ENCODE measurements around the gene RECK. TPM values are rescaled to one million over a fixed set of nuclear protein-coding genes. Genes with fewer than 3 reads are reported as not detected.

The RECK gene
- total and polyA plus RNA-seq, 2 experiments from 2014 or later, result 8.1 to 11.6 TPM

- Mint-ChIP-seq H3K4me1 (peaks cover 6% of the 10 kb centered on the region), H3K27ac (no peak overlapping the region), H3K36me3 (ENCODE audit: low read depth) (peaks cover 14% of the 10 kb centered on the region), H3K4me3 (no peak overlapping the region), H3K9me3 (peaks cover 18% of the 10 kb centered on the region), H3K27me3 (ENCODE audit: insufficient read depth, low read depth, poor library complexity) (peaks cover 2% of the 10 kb centered on the region)
- H3K36me3 ChIP-seq (ENCODE audit: insufficient read depth), result no peaks in the 10 kb centered on the region
- H3K27me3 ChIP-seq (ENCODE audit: insufficient read depth), result no peaks in the 10 kb centered on the region
- H3K4me3 ChIP-seq, result no peak overlapping the region
- H2AFZ ChIP-seq, result no peak overlapping the region
- no peaks in the 10 kb centered on the region for H3K4me1 ChIP-seq (ENCODE audit: insufficient read depth)
- H3K9me2 ChIP-seq (ENCODE audit: insufficient read depth), result 0 out of 2 replicates have a peak, but pooled peaks cover 3% of the 10 kb centered on the region
- H3F3A ChIP-seq (replicated peaks; ENCODE audit: low read depth), result no peaks in the 10 kb centered on the region
- TF ChIP-seq REST (IDR thresholded peaks at IDR 0.05; ENCODE audit: unreplicated experiment) (no peak), NANOG (IDR thresholded peaks at IDR 0.05; ENCODE audit: borderline replicate concordance) (no peak), ETS1 (IDR thresholded peaks at IDR 0.05) (no peak), ZNF331 (CRISPR knock-in tag; IDR thresholded peaks at IDR 0.05; ENCODE audit: low read depth) (no peak), EZH2phosphoT487 (IDR thresholded peaks at IDR 0.05; ENCODE audit: unreplicated experiment) (no peak), CTCF (conservative IDR thresholded peaks at IDR 0.05; ENCODE audit: low read depth in 2 of 2) (no peak), ZNF114 (CRISPR knock-in tag; IDR thresholded peaks at IDR 0.05) (no peak), CREB1 (CRISPR knock-in tag; IDR thresholded peaks at IDR 0.05; ENCODE audit: low read depth) (no peak), JUNB (IDR thresholded peaks at IDR 0.05; ENCODE audit: unreplicated experiment) (no peak), EZH2 (IDR thresholded peaks at IDR 0.05; ENCODE audit: low read depth, unreplicated experiment) (no peak), STAT1 (IDR thresholded peaks at IDR 0.05; ENCODE audit: unreplicated experiment) (no peak), ZNF462 (CRISPR knock-in tag; IDR thresholded peaks at IDR 0.05) (no peak), POLR2AphosphoS5 (IDR thresholded peaks at IDR 0.05; ENCODE audit: low read depth) (no peak)
- no peak overlapping the region for H3K4me2 ChIP-seq
- DNase-seq (ENCODE audit: low spot score) (no peak), ATAC-seq (no peak)
- no peaks in the 10 kb centered on the region for H3K79me2 ChIP-seq (replicated peaks; ENCODE audit: insufficient read depth)
- H3K27ac ChIP-seq (ENCODE audit: low read depth), result no peak overlapping the region
- no peaks in the 10 kb centered on the region for H4K20me1 ChIP-seq (replicated peaks; ENCODE audit: insufficient read depth)
These were observed 109.3 kb downstream of the RECK start for GRCh38 chr9:36145970-36146369.
